GM19468 (cell line): ENCODE results near the gene AGMO.

Experiments
- ATAC-seq: cut with Tn5 transposase; IDR thresholded peaks from one replicate; pipeline ENCODE4 v1.9.1; 2021; ENCODE audit warnings: mild to moderate bottlenecking, moderate library complexity, moderate number of reproducible peaks; ENCODE audit not compliant: unreplicated experiment; ENCODE audit errors: extremely low read depth

AGMO gene

GRCh38 chr7:15279640-15280039 lies 282.2 kb downstream of the AGMO start:
- no peak for ATAC-seq

GRCh38 chr7:15257689-15258088 lies 304.1 kb downstream of the AGMO start:
- ATAC-seq = no peak

DNA sequence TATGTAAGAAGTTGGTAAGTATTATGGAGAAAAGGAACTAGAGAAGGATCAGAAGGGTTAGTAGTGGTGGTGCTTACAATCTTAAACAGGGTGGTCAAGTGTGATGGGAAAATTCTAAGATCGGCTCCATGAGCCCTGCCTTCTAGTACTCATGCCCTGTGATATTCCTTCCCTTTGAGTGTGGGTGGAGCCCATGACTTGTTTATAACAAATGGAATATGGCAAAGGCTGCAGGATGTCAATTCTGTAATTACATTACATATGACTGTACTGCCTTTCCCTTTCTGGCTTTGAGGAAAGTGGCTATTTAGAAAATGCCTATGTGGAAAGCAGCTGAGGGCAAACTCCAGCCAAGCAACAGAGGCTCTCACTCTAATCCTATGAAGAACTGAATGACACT lies 309.6 kb downstream of the AGMO start:
- no peak for ATAC-seq

DNA sequence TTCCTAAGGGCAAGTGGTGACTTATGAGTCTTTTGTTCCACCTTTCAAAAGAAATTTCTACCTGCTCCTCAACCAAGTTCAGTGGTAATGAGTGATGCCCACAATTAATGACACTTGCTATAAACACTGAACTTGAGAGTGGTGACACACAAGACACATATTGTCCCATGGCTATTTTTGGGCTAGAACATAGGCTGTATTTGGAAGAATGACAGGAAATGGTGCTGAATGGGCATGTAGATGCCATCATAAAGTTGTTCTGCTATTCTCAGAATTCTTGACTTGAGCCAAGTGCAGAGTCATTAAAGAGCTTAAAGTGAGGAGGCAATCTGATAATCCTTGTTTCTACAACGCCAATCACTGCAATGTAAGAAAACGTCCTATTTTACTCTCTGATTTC lies 313.3 kb downstream of the AGMO start:
- ATAC-seq = no peak

DNA sequence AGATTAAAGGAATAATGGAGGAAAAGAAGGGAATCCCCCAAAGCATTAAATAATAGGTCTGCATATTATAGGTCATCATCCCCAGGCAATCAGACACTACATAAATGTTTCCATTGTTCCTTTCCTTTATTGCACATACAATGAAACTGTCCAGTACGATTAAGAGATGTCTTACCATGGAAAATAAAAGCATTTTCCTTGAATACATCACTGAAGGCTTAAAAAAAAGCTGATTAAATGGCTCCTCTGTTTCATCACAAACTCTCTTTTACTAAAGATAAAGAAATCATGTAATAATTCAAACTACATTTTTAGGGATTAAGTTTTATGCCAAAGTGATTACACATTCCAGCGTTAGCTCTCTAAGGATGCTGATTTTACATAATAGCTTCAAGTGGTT lies 316.0 kb downstream of the AGMO start:
- ATAC-seq = no peak

GRCh38 chr7:15239801-15240200 lies 322.0 kb downstream of the AGMO start:
- ATAC-seq = no peak

- ATAC-seq = no peak
Observed at GRCh38 chr7:15236952-15237351, 324.9 kb downstream of the AGMO start.

DNA sequence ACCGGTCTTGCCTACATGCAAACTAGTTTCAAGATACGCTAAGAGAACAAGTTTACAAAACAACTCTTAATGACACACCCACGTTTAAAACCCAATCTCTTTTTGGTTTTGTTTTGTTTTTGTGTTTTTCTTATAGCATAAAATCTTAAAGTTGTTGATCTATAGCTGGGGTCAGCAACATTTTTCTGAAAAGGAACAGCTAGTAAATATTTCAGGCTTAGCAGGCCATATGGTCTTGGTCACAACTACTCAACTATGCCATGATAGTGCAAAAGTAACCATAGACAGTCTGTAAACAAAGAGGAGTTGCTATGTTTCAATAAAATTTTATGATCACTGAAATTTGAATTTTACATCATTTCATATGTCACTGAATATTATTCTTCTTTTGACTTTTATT lies 327.4 kb downstream of the AGMO start:
- no peak for ATAC-seq

DNA sequence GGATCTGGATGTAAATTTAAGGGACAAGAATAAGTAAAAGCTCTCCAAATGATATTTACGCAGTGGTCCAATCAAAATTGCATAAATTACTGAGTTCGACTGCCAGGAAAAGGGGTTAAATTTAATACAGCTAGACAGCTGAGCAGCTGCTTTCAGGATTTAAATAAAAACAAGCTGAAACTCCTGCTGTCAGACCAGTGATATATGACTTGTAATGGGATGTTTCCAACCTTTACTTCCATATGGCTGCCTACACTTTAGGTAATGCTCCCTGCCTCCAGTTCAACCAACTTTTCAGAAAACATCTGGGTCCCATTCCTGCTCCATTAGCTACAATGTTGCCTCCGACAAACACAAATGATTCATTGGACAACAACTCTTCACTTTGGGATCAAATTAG lies 333.0 kb downstream of the AGMO start:
- ATAC-seq = no peak

- ATAC-seq = no peak
Observed at GRCh38 chr7:15225981-15226380, 335.8 kb downstream of the AGMO start.

- ATAC-seq = no peak
Observed at GRCh38 chr7:15219758-15220157, 342.1 kb downstream of the AGMO start.

GRCh38 chr7:15218261-15218660 lies 343.6 kb downstream of the AGMO start:
- no peak for ATAC-seq

DNA sequence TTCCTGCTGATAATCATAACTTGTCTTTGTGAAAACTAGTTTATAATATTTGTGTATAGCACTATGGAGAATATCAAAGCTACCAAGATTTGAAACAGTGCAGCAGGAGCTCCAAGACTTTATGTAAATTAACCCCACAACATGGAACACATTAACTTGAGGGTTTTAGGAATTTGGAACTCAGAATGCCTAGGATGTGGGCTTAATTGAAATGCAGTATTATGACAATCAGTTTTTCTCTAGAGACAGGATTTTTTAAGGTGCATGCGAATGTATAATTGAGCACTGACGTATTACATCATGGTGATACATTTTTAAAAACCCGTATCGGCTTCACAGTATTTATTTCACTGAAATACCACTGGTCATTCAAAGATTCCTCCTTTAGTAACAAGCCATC lies 346.2 kb downstream of the AGMO start:
- ATAC-seq = no peak

- no peak for ATAC-seq
Observed at GRCh38 chr7:15214976-15215375, 346.8 kb downstream of the AGMO start.

DNA sequence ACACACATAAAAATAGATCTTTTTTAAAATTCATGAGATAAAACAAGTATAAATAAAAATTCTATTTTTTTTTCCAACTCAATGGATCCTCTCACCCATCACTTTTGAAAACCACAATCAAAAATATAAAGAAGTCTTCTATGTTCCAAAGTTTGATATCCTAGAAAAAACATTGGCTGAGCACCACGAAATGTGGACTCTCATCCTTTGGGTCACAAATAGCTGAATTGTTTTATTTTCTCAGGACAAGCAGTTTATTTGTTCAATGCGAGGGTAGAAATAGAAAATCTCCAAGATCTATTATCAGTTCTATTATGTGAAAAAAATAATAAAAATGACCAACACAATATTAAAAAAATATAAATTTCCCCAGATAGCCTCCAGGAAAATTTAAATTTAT lies 348.7 kb downstream of the AGMO start:
- ATAC-seq = no peak

DNA sequence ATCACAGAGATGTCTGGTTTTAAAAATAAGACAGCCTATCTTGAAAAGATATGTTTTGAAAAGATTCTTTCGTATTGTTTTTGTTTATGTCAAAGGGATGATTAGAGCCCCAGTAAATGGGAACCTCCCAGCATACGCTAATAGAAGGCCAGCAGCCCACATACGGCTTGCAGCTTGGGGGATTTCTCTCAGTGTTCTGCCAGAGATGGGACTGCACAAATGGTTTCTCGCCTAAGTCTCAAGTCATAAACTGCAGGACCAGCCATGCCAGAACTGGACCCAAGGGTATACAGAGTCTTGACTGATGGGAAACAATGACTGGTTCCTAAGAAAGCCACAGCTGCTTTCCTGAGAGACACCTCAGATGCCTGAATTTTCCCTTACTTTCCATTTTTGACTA lies 352.4 kb downstream of the AGMO start:
- no peak for ATAC-seq

- ATAC-seq = no peak
Observed at GRCh38 chr7:15204421-15204820, 357.4 kb downstream of the AGMO start.

GRCh38 chr7:15199482-15199881 lies 362.3 kb downstream of the AGMO start:
- no peak for ATAC-seq

- ATAC-seq = no peak
Observed at GRCh38 chr7:15197042-15197977, 364.5 kb downstream of the AGMO start.

DNA sequence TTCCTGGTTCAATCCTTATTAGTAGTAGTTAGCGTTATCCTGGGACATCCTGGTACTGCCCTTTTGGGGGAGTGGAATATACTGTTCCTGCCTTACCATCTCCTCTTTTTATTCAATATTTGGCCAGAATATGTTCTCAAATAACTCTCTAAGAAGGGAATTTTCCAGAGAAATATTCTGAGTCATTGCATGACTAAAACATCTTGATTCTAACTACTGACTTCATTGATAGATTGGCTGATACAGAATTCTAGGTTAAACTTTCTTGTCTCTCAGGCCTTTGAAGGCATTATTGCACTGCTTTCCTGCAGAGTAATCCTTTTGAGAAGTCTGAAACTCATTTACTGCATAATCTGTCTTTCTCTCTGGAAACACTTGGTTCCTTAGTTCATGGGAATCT lies 383.8 kb downstream of the AGMO start:
- ATAC-seq = no peak

DNA sequence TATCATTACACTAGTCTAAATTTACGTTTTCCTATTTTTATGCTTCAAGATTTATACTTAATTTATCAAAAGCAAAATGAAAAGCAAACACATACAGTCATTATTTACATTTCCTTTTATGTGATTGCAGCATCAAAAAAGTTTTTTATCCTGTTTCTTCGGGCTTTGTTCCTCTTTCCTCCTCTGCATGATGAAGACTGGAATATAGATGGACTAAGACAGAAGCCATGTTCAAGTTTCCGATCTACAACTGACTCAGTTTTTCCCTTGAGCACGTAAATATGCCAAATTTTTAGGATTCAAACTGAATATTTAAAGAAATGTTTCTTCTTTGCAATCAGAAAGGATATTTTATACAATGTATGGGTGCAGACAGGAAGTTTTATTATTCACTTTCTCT lies 385.7 kb downstream of the AGMO start:
- ATAC-seq = no peak

DNA sequence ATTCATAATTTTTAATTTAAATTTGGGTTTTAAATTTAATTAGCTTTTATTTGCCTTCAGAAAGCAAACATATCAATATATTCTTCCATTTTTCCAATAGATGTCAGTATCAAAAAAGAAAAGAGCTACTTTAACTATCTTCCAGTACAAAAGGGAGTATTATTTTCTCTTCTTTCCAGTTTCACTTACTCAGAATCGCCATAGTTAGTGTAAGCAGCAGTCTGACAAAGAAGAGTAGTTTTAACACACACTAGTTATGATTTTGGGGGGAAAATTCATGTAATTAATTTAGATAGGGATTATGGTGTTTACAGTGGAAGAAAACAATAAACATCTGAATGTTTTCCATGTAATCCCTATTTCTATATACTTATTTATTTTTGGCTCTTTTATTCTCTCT lies 386.7 kb downstream of the AGMO start:
- no peak for ATAC-seq
